ENCODE measurements around the gene ADNP2. TPM values are rescaled to one million over a fixed set of nuclear protein-coding genes. Genes with fewer than 3 reads are reported as not detected.

ADNP2 gene
- total and polyA plus RNA-seq, 2 donors (not counting 1 experiment from before 2014, with no cell fraction given) = 4.7 to 14.7 TPM

DNA sequence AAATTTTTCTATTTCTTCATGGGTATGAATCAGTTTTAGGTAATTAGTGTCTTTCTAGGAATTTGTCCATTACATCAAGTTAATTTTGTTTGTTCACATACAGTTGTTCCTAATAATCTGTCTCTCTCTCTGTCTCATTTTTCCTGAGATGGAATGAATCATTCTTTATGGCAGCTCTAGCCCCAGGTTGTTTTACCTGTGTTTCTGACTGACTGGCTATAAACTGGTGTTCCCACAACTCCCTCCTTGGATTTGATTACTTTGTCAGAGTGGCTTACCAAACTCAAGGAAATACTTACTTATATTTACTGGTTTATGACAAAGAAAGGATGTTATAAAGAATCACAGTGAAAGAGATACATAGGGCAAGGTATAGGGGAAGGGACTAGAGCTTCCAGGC lies 15.1 kb downstream of the ADNP2 start:
- H4K20me1 ChIP-seq (ENCODE audit: control insufficient read depth, insufficient read depth, low read length, poor library complexity, severe bottlenecking) = peaks cover 6% of the 10 kb centered on the region
- H3K4me3 Mint-ChIP-seq = no peak overlapping the region
- TF ChIP-seq EZH2 (IDR thresholded peaks at IDR 0.05; ENCODE audit: borderline replicate concordance, insufficient read depth, low read depth, low read length, poor library complexity, severe bottlenecking) = no peak
- TF ChIP-seq, protein P1, sequence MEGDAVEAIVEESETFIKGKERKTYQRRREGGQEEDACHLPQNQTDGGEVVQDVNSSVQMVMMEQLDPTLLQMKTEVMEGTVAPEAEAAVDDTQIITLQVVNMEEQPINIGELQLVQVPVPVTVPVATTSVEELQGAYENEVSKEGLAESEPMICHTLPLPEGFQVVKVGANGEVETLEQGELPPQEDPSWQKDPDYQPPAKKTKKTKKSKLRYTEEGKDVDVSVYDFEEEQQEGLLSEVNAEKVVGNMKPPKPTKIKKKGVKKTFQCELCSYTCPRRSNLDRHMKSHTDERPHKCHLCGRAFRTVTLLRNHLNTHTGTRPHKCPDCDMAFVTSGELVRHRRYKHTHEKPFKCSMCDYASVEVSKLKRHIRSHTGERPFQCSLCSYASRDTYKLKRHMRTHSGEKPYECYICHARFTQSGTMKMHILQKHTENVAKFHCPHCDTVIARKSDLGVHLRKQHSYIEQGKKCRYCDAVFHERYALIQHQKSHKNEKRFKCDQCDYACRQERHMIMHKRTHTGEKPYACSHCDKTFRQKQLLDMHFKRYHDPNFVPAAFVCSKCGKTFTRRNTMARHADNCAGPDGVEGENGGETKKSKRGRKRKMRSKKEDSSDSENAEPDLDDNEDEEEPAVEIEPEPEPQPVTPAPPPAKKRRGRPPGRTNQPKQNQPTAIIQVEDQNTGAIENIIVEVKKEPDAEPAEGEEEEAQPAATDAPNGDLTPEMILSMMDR (IDR thresholded peaks at IDR 0.05) = no peak
- DNase-seq (no peak), ATAC-seq (ENCODE audit: low read depth) (no peak)
- POLR2A ChIA-PET = no interaction called here
- H3K9me3 ChIP-seq (ENCODE audit: control extremely low read depth in 1 of 3, control insufficient read depth in 2 of 3, insufficient read depth in 1 of 3, low read length in 2 of 3) = no peaks in the 10 kb centered on the region
- no peaks in the 10 kb centered on the region for H3K27me3 Mint-ChIP-seq
- peaks cover 60% of the 10 kb centered on the region for H3K79me2 ChIP-seq (ENCODE audit: control insufficient read depth, insufficient read depth, low read length)
- no peaks in the 10 kb centered on the region for H3K4me1 ChIP-seq (ENCODE audit: control insufficient read depth in 2 of 2, insufficient read depth in 2 of 2, low read length in 2 of 2)
- H3K27ac ChIP-seq (ENCODE audit: low read length in 2 of 2) = no peak overlapping the region
- CTCF ChIA-PET = no interaction called here
- H3K4me3 ChIP-seq (ENCODE audit: control extremely low read depth in 1 of 5, extremely low read depth in 1 of 5, insufficient read depth in 1 of 5, low read depth in 2 of 5, low read length in 4 of 5) = no peak overlapping the region
- no peaks in the 10 kb centered on the region for H3K9me3 Mint-ChIP-seq (ENCODE audit: insufficient read depth)
- no peak overlapping the region for H3K4me2 ChIP-seq (replicated peaks; ENCODE audit: low read depth, low read length, poor library complexity, severe bottlenecking)
- peaks cover 5% of the 10 kb centered on the region for H3K4me1 Mint-ChIP-seq
- no peak overlapping the region for H2AFZ ChIP-seq (ENCODE audit: insufficient read depth, low read depth, low read length, poor library complexity, severe bottlenecking)
- intact Hi-C loops (cut with micrococcal nuclease) = no loop called here
- no peak overlapping the region for H3K9ac ChIP-seq (ENCODE audit: low read length)
- H3K27me3 ChIP-seq (replicated peaks in 1 of 4; ENCODE audit: control extremely low read depth in 1 of 4, control insufficient read depth in 3 of 4, insufficient read depth in 4 of 4, low read length in 3 of 4) = no peaks in the 10 kb centered on the region
- peaks cover 0 to 4% of the 10 kb centered on the region in 2 experiments for H3K36me3 ChIP-seq (replicated peaks in 1 of 2; ENCODE audit: control extremely low read depth in 1 of 2, control insufficient read depth in 1 of 2, extremely low read depth in 1 of 2, insufficient read depth in 2 of 2, low read length in 1 of 2)
- no peak overlapping the region for H3K27ac Mint-ChIP-seq

DNA sequence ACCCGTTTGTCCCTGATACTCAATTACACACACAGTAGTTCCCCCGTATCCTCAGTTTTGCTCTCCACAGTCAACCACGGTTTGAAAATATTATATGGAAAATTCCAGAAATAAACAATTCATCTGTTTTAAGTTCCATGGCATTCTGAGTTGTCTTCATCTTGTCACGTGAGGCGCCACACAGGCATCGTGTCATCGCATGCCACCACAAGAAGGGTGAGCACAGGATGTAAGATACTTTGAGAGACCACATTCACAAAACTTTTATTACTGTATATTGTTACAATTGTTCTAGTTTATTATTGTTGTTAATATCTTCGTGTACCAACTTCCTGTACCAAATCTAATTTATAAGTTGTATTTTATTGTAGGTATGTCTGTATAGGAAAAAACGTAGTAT lies 17.7 kb downstream of the ADNP2 start:
- Mint-ChIP-seq H3K4me3 (no peak overlapping the region), H3K27me3 (no peaks in the 10 kb centered on the region), H3K27ac (no peak overlapping the region), H3K4me1 (peaks cover 7% of the 10 kb centered on the region), H3K9me3 (ENCODE audit: insufficient read depth) (no peaks in the 10 kb centered on the region)
- H3K4me3 ChIP-seq (ENCODE audit: control extremely low read depth in 1 of 5, extremely low read depth in 1 of 5, insufficient read depth in 1 of 5, low read depth in 2 of 5, low read length in 4 of 5) = no peak overlapping the region
- ChIA-PET CTCF (no interaction called here), POLR2A (no interaction called here)
- H3K36me3 ChIP-seq (replicated peaks in 1 of 2; ENCODE audit: control extremely low read depth in 1 of 2, control insufficient read depth in 1 of 2, extremely low read depth in 1 of 2, insufficient read depth in 2 of 2, low read length in 1 of 2) = peaks cover 2% of the 10 kb centered on the region in 2 experiments
- no peak for TF ChIP-seq EZH2 (IDR thresholded peaks at IDR 0.05; ENCODE audit: borderline replicate concordance, insufficient read depth, low read depth, low read length, poor library complexity, severe bottlenecking)
- TF ChIP-seq, protein P1 (IDR thresholded peaks at IDR 0.05) = no peak
- H3K9me3 ChIP-seq (ENCODE audit: control extremely low read depth in 1 of 3, control insufficient read depth in 2 of 3, insufficient read depth in 1 of 3, low read length in 2 of 3) = no peaks in the 10 kb centered on the region
- H2AFZ ChIP-seq (ENCODE audit: insufficient read depth, low read depth, low read length, poor library complexity, severe bottlenecking) = no peak overlapping the region
- WGBS (ENCODE audit: insufficient coverage) = 90% methylated on average over 2 of the region's 9 CpGs
- intact Hi-C loops (cut with micrococcal nuclease) = no loop called here
- no peak overlapping the region for H3K4me2 ChIP-seq (replicated peaks; ENCODE audit: low read depth, low read length, poor library complexity, severe bottlenecking)
- no peak for DNase-seq
- H3K27me3 ChIP-seq (replicated peaks in 1 of 4; ENCODE audit: control extremely low read depth in 1 of 4, control insufficient read depth in 3 of 4, insufficient read depth in 4 of 4, low read length in 3 of 4) = no peaks in the 10 kb centered on the region
- H3K4me1 ChIP-seq (ENCODE audit: control insufficient read depth in 2 of 2, insufficient read depth in 2 of 2, low read length in 2 of 2) = no peaks in the 10 kb centered on the region
- no peak overlapping the region for H3K27ac ChIP-seq (ENCODE audit: low read length in 2 of 2)
- H3K79me2 ChIP-seq (ENCODE audit: control insufficient read depth, insufficient read depth, low read length) = peaks cover 53% of the 10 kb centered on the region
- ATAC-seq (ENCODE audit: low read depth) = no peak
- H3K9ac ChIP-seq (ENCODE audit: low read length) = no peak overlapping the region
- H4K20me1 ChIP-seq (ENCODE audit: control insufficient read depth, insufficient read depth, low read length, poor library complexity, severe bottlenecking) = peaks cover 6% of the 10 kb centered on the region

All from B cell (primary cell).